Kidney (tissue), 14 donors: ENCODE data around the gene TNFSF9. TPM values are rescaled to one million over a fixed set of nuclear protein-coding genes. Genes with fewer than 3 reads are reported as not detected.
"Not testable (repeated sequence)": the region's sequence is repeated elsewhere in the genome, so short reads cannot be mapped to it uniquely, and the experiment has no call there.

Experiments
- DNase-seq, 5 donors: peaks; one replicate each; pipeline ENCODE4 v3.0.0-alpha.2; 2013 to 2020
- FAIRE-seq: peaks from 2 replicates; lab custom pipeline; 2012; peaks lifted over from hg19 to GRCh38; lab: Jason Lieb, UNC
- H3K27ac ChIP-seq, 2 donors: one replicate each; pipeline ENCODE4 v1.7.0; 2013; ENCODE audit warnings: low read depth in 2 of 2, low read length in 2 of 2, inconsistent platforms in 1 of 2
- H3K27me3 ChIP-seq: one replicate; pipeline ENCODE4 v1.7.1; 2013; ENCODE audit warnings: low read length, inconsistent platforms; ENCODE audit not compliant: control insufficient read depth, insufficient read depth
- H3K36me3 ChIP-seq, 3 donors: one replicate each; pipeline versions ENCODE4 v1.7.0 to v1.7.1; 2013; ENCODE audit warnings: low read length in 3 of 3, control low read depth in 1 of 3, inconsistent platforms in 1 of 3; ENCODE audit not compliant: insufficient read depth in 3 of 3, control insufficient read depth in 2 of 3
- H3K4me1 ChIP-seq, 3 donors: one replicate each; pipeline versions ENCODE4 v1.7.0 to v1.7.1; 2013; ENCODE audit warnings: low read length in 3 of 3, inconsistent platforms in 1 of 3, low read depth in 1 of 3; ENCODE audit not compliant: control insufficient read depth in 2 of 3, insufficient read depth in 2 of 3
- H3K4me3 ChIP-seq, 3 donors: one replicate each; pipeline versions ENCODE4 v1.7.0 to v1.8.1; 2013; ENCODE audit warnings: low read length in 3 of 3, control low read depth in 1 of 3, inconsistent platforms in 1 of 3
- H3K9ac ChIP-seq, 3 donors: one replicate each; pipeline versions ENCODE4 v1.7.0 to v1.7.1; 2013; ENCODE audit warnings: low read length in 3 of 3, control low read depth in 1 of 3, inconsistent platforms in 1 of 3
- H3K9me3 ChIP-seq, 3 donors: one replicate each; pipeline versions ENCODE4 v1.7.0 to v1.7.1; 2013; ENCODE audit warnings: low read length in 3 of 3, control low read depth in 1 of 3, inconsistent platforms in 1 of 3; ENCODE audit not compliant: control insufficient read depth in 2 of 3, insufficient read depth in 1 of 3
- intact Hi-C: fragments of 100-400 bp; cut with DNase I; formaldehyde crosslinking; loops from one replicate; pipeline ENCODE4 v1.11.1; 2022
- polyA plus RNA-seq: library from polyadenylated mRNA; stranded (reverse); fragments of 350-450 nt; fragmentation: Illumina TruSeq; extraction: RNeasy Lipid Tissue Mini Kit (QIAGEN cat#74804); gene quantifications from one replicate; pipeline ENCODE4 v1.2.3, GENCODE V29; 2014; ENCODE audit warnings: low read depth, low replicate concordance; ENCODE audit not compliant: insufficient read depth
- total RNA-seq: library from RNA; stranded (reverse); fragmentation: NEBNext Ultra II Directional; extraction: Animal tissue kit (Norgen Biotek cat#: 25700); gene quantifications from one replicate; pipeline ENCODE4 v1.2.1, GENCODE V29; 2021
- TF ChIP-seq, protein P1 (sequence below): IDR thresholded peaks from 3 replicates; pipeline ENCODE4 v1.5.1; 2012; ENCODE audit warnings: mild to moderate bottlenecking, moderate library complexity, borderline replicate concordance; ENCODE audit not compliant: insufficient read depth; ENCODE audit errors: extremely low read depth
- donor health status: control.
- donor health status: control.
- donor health status: control.
- donor health status: control.
- donor health status: control.
- donor health status: DM: yes; HTN: yes; CAD: no.
- donor health status: Normal renal cell carcinoma (clear cell type).

Gene TNFSF9
- total and polyA plus RNA-seq, 2 donors from 2014 or later = 0.62 to 1.1 TPM

DNA sequence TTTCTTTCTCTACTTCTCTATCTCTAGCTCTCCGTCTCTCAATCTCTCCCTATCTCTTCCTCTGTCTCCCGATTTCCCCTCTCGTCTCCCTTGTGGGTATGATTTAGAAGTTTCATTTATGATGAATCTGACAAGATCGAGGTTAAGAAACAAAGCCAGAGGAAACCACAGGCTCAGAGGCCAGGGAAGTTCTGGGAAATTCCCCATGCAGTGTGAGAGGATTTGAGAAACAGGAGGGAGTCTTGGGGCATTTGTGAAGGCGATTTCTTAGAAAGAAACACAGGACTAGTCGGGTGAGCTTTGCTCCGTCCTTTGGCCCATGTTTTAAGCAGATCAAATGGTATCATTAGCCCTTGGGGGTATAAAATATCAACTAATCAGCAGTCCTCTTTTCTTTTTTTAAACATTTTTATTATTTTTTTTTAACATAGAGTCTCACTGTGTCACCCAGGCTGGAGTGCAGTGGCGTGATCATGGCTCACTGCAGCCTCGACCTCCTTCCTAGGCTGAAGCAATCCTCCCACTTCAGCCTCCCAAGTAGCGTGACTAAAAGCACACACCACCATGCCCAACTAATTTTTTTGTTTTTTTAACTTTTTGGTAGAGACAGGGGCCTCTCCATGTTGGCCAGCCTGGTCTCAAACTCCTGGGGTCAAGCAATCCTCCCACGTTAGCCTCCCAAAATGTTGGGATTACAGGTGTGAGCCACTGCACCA, 25.8 kb downstream of the TNFSF9 start:
- Histone ChIP-seq H3K36me3 (no peaks in the 10 kb centered on the region), H3K9ac (no peak overlapping the region), H3K27ac (no peak overlapping the region), H3K4me1 (no peaks in the 10 kb centered on the region), H3K9me3 (no peaks in the 10 kb centered on the region), H3K4me3 (no peak overlapping the region), H3K27me3 (no peaks in the 10 kb centered on the region)
- FAIRE-seq = no peak
- TF ChIP-seq, protein P1, sequence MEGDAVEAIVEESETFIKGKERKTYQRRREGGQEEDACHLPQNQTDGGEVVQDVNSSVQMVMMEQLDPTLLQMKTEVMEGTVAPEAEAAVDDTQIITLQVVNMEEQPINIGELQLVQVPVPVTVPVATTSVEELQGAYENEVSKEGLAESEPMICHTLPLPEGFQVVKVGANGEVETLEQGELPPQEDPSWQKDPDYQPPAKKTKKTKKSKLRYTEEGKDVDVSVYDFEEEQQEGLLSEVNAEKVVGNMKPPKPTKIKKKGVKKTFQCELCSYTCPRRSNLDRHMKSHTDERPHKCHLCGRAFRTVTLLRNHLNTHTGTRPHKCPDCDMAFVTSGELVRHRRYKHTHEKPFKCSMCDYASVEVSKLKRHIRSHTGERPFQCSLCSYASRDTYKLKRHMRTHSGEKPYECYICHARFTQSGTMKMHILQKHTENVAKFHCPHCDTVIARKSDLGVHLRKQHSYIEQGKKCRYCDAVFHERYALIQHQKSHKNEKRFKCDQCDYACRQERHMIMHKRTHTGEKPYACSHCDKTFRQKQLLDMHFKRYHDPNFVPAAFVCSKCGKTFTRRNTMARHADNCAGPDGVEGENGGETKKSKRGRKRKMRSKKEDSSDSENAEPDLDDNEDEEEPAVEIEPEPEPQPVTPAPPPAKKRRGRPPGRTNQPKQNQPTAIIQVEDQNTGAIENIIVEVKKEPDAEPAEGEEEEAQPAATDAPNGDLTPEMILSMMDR = no peak
- DNase-seq = no peak
- intact Hi-C loops = no loop called here

DNA sequence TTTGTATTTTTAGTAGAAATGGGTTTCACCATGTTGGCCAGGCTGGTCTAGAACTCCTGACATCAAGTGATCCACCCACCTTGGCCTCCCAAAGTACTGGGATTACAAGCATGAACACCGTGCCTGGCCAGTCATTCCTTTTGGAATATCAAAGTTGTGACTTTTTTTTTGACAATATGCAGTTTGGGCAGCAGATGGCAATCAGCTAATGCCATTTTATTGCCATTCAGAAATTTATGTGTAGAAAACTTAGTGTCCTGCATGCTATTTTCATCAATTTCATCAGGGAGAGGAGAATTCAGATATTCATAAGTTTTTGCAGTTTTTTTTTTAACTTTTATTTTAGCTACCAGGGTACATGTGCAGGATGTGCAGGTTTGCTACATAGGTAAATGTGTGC, 31.6 kb downstream of the TNFSF9 start:
- H3K9ac ChIP-seq, intact Hi-C loops, H3K4me3 ChIP-seq, H3K27ac ChIP-seq, DNase-seq, H3K27me3 ChIP-seq, H3K36me3 ChIP-seq, FAIRE-seq, H3K4me1 ChIP-seq: not testable (repeated sequence)
- H3K9me3 ChIP-seq = peaks cover 0 to 19% (median 2%) of the 10 kb centered on the region in 3 donors

DNA sequence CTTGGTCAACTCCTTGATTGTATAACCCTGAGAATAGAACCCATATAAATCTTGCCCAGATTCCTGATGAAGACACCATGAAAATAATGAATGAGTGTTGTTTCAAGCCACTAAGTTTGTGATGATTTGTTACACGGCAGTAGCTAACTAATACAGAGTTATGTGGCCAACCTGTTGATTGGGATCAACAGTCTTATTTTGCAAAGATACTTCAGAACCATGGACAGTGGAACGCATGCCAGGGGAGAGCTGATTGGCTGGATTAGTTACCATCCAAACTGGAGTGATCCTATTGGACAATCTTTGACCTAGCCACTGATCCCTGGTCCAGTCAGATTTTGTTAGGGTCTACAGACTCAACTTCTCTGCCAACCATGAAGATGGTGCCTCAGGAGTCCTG, 33.6 kb downstream of the TNFSF9 start:
- intact Hi-C loops = no loop called here
- Histone ChIP-seq H3K27me3 (no peaks in the 10 kb centered on the region), H3K9me3 (peaks cover 0 to 19% (median 4%) of the 10 kb centered on the region in 3 donors), H3K9ac (no peak overlapping the region), H3K27ac (no peak overlapping the region), H3K4me3 (no peak overlapping the region), H3K4me1 (no peaks in the 10 kb centered on the region), H3K36me3 (no peaks in the 10 kb centered on the region)
- DNase-seq (peak in 2 of 5 donors; percentile 8 to 14), FAIRE-seq (no peak)
- TF ChIP-seq, protein P1 = no peak

DNA sequence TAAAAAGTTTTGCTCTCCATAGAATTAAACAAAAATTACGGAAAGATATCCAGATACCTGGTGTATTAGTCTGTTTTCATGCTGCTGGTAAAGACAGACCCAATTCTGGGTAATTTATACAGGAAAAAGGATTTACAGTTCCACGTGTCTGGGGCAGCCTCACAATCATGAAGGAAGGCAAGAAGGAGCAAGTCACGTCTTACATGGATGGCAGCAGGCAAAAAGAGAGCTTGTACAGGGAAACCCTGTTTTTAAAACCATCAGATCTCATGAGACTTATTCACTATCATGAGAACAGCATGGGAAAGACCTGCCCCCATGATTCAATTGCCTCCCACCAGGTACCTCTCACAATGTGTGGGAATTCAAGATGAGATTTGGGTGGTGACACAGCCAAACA, 35.9 kb downstream of the TNFSF9 start:
- H3K27me3 ChIP-seq, DNase-seq, H3K36me3 ChIP-seq, H3K9ac ChIP-seq, intact Hi-C loops, H3K4me3 ChIP-seq, H3K27ac ChIP-seq, FAIRE-seq, H3K4me1 ChIP-seq: not testable (repeated sequence)
- H3K9me3 ChIP-seq = peaks cover 0 to 24% (median 8%) of the 10 kb centered on the region in 3 donors
